GM12891 (cell line): ENCODE measurements around the gene RPN2.

Experiments
- DNase-seq: peaks from one replicate; pipeline ENCODE4 v3.0.0; 2011; ENCODE audit warnings: low spot score; ENCODE audit not compliant: insufficient read length
- FAIRE-seq: peaks from 2 replicates; lab custom pipeline; 2011; peaks lifted over from hg19 to GRCh38; lab: Jason Lieb, UNC
- PAX5 ChIP-seq: IDR thresholded peaks from 2 replicates; pipeline ENCODE4 v1.6.1; 2011; ENCODE audit warnings: low read length, moderate library complexity, mild to moderate bottlenecking; ENCODE audit not compliant: insufficient read depth, severe bottlenecking
- POLR2A ChIP-seq: IDR thresholded peaks from 2 replicates; pipeline ENCODE4 v1.6.1; 2011; ENCODE audit warnings: low read depth, low read length, control low read depth
- POLR2AphosphoS5 ChIP-seq: IDR thresholded peaks from 2 replicates; pipeline ENCODE4 v1.6.1; 2011; ENCODE audit warnings: low read depth, low read length, control low read depth
- POU2F2 ChIP-seq: IDR thresholded peaks from 2 replicates; pipeline ENCODE4 v1.6.1; 2011; ENCODE audit warnings: low read depth, mild to moderate bottlenecking, control low read depth, low read length, moderate library complexity
- SPI1 ChIP-seq: IDR thresholded peaks from 2 replicates; pipeline ENCODE4 v1.6.1; 2011; ENCODE audit warnings: low read depth, low read length, control low read depth
- TAF1 ChIP-seq: IDR thresholded peaks from 2 replicates; pipeline ENCODE4 v1.6.1; 2011; ENCODE audit warnings: low read depth, low read length, control low read depth

Gene RPN2

GRCh38 chr20:37267667-37268313, 88.7 kb downstream of the RPN2 start:
- FAIRE-seq = no peak
- TF ChIP-seq POLR2A (no peak), PAX5 (no peak)
- no peak for DNase-seq

DNA sequence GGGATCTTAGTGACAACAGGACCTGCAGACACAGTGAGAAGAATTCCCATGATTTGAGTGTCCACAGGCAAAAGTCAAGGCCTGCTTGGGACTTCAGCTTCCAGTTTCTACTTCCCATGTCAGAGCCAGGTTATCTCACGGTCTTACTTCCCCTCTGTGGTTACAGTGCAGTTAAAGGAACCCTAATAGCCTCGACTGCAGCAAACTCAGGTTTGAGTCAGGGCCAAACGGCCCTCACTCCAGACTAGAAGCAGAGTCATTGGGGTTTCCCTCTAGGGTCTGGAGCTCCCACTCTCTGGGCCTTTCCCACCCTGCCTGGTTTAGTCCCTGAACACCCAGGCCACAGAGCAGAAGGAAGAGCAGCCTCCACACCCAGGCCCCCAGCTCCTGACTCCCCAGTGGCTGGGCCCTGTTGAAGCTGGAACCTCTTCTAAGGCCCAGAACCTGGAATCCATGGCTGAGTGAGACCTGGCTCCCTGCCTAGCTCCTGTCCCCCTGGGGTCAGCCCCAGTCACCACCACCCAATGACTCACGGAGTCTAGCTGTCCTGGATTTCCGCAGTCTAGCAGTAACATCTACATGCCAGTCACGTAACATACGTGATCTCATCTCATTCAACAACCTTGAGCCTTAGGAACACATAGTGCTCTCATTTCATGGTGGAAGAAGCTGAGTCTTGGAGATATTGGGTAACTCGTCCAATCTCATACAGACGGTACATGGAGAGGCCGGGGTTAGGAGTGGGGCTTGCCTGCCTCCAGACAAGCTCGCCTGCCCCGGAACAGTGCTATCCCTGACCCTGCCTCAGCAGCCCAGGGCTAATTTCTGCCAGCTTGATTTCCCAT, 91.7 kb downstream of the RPN2 start:
- TF ChIP-seq PAX5 (no peak), SPI1 (peak; percentile 83)
- DNase-seq = peak; percentile 34
- FAIRE-seq = peak; percentile 92

DNA sequence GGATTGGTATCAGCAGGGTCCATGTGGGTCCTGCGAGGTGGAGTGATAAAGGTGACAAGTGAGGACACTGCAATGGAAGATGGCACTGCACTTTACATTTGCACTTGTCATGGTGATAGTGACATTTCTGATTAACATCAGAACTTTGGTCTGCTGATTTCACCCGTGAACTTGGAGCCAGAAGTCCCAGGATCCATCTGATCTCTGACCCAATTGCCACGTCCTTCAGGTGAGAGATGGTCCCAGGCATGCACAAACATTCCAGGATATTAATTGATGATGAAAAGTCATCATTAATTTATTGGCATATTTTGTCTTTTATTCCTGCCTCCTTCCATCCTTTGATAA, 92.3 kb downstream of the RPN2 start:
- TF ChIP-seq POLR2A = no peak
- peak; percentile 20 for FAIRE-seq
- DNase-seq = no peak

DNA sequence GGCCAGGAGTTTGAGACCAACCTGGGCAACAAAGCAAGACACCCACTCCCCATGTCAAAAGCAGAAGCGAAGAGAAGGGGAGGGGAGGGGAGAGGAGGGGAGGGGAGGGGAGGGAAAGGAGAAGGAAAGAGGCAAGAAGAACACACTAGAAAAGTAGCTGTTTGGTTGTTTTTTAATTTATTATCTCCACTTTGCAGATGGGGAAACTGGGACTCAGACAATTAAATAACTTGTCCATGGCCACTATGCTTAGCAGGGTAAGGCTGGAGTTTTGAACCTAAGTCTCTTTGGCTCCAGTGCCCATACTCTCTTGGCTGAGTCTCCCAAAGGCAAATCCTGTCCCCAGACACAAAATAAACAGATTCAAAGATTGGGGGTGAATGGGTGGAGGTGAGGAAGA, 94.9 kb downstream of the RPN2 start:
- no peak for TF ChIP-seq POLR2AphosphoS5
- no peak for TF ChIP-seq SPI1
- TF ChIP-seq TAF1 = no peak
- no peak for TF ChIP-seq POU2F2
- TF ChIP-seq PAX5 = no peak
- TF ChIP-seq POLR2A = no peak
- FAIRE-seq = no peak

DNA sequence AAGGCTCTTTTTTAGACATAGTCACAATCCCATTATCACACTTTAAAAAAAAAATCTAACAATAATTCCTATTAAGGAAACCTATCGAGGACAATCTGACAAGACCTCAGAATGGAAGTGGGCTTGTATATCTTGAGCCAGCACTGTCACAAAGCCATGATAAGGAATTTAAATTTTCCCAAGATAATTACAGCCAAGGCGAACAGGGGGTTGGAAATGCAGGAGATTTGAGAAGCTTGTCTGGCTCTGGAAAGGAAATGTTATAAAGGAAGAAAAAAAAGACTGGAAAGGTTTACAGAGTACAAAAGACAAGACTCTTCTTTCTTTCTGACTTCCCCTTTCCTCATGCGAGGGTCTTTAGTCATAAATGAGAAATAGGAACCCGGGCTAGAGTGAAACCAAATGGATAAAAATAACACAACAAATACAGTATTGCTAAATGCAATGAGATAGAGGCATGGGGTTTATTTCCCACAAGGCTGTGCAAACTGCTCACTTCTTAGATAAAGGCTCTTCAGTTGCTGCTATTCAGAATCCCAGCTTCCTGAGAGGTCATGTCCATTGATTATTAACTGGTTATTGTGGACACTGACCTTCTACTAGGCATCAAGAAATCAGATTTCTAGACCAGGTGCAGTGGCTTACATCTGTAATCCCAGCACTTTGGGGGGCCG, 95.9 kb downstream of the RPN2 start:
- FAIRE-seq (no peak), DNase-seq (no peak)
- peak; percentile 82 for TF ChIP-seq SPI1
- TF ChIP-seq TAF1 = no peak

More for the DNA sequence above, 94.9 kb downstream of the RPN2 start:
- DNase-seq = no peak

GRCh38 chr20:37276494-37277252, 97.5 kb downstream of the RPN2 start:
- DNase-seq (peak; percentile 46), FAIRE-seq (peak; percentile 91)
- TF ChIP-seq TAF1 = no peak
- no peak for TF ChIP-seq PAX5
- TF ChIP-seq POLR2AphosphoS5 = no peak
- TF ChIP-seq SPI1 = peak; percentile 80
- no peak; the same call in 1 of the 2 replicates for TF ChIP-seq POLR2A
- no peak for TF ChIP-seq POU2F2

- TF ChIP-seq PAX5 = no peak
- TF ChIP-seq POU2F2 = no peak
- no peak for TF ChIP-seq SPI1
- TF ChIP-seq POLR2A = no peak
- no peak for TF ChIP-seq POLR2AphosphoS5
- TF ChIP-seq TAF1 = no peak
- DNase-seq (no peak), FAIRE-seq (no peak)
Measured at GRCh38 chr20:37277253-37277593, 98.1 kb downstream of the RPN2 start.

DNA sequence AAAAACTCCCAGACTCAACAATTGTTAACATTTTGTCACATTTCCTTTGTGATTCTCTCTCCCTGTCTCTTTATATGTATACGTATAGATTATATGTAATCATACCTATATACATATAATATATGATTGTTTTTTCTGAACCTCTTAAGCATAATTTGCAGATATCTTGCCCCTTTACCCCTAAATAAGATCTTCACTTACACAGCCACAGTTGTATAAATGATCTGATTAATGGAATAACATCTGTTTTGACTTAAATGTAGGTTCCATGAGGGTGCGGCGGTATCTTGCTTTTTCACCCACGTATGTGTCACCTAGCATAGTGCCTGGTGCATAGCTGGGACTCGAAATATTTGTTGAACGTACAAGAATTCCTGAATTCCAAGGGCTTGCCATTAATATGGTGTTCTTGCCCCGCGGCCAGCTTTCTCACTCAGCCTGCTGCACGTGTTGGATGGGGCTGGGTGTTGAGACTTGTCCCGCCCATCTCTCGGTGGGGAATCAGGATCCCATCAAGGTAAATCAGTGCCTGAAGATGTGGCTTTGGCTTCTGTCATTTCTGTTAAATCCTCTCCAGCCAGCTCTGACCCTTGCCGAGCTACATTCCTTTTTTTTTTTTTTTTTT, 99.9 kb downstream of the RPN2 start:
- no peak for TF ChIP-seq PAX5
- TF ChIP-seq POLR2AphosphoS5 = no peak
- no peak for TF ChIP-seq POU2F2
- DNase-seq (no peak), FAIRE-seq (no peak)

GRCh38 chr20:37279820-37280219, 100.7 kb downstream of the RPN2 start:
- DNase-seq (no peak), FAIRE-seq (no peak)
- TF ChIP-seq SPI1 (no peak), POLR2A (no peak), POLR2AphosphoS5 (no peak), TAF1 (no peak), PAX5 (no peak), POU2F2 (no peak)
